Transverse colon (tissue), 4 donors: ENCODE measurements around the gene ZNF850. TPM values are rescaled to one million over a fixed set of nuclear protein-coding genes. Genes with fewer than 3 reads are reported as not detected.

ENCODE experiments used
- DNase-seq: peaks from one replicate; pipeline ENCODE4 v3.0.0-alpha.2; 2019
- H3K27ac ChIP-seq, 4 donors: fragments of 200-600 bp; sonication (generic); 2 replicates each; pipeline ENCODE4 v1.5.1; 2016 to 2018; ENCODE audit warnings: inconsistent platforms in 4 of 4
- H3K27me3 ChIP-seq: fragments of 200-600 bp; sonication (generic); 2 replicates; pipeline ENCODE4 v1.5.1; 2017; ENCODE audit warnings: inconsistent platforms
- H3K36me3 ChIP-seq, 4 donors: fragments of 200-600 bp; sonication (generic); 2 replicates each; pipeline ENCODE4 v1.5.1; 2017 to 2019; ENCODE audit warnings: inconsistent platforms in 4 of 4
- H3K4me1 ChIP-seq, 4 donors: fragments of 200-600 bp; sonication (generic); 2 replicates each; pipeline ENCODE4 v1.5.1; 2017 to 2020; ENCODE audit warnings: inconsistent platforms in 4 of 4
- H3K4me3 ChIP-seq, 4 donors: fragments of 200-600 bp; sonication (generic); 1 replicate in 1 of 4; 2 replicates in 3 of 4; pipeline versions ENCODE4 v1.5.1 to v1.6.1; 2017 to 2019; ENCODE audit warnings: inconsistent platforms in 4 of 4
- H3K9me3 ChIP-seq, 2 donors: fragments of 200-600 bp; sonication (generic); 2 replicates each; pipeline ENCODE4 v1.5.1; 2017 to 2019; ENCODE audit warnings: inconsistent platforms in 2 of 2
- EP300 ChIP-seq: sonication (generic); formaldehyde crosslinking; IDR thresholded peaks from one replicate; pipeline ENCODE4 v1.6.1; 2017; ENCODE audit warnings: antibody characterized with exemption, low read depth
- POLR2A ChIP-seq: fragments of 450-650 bp; IDR thresholded peaks from one replicate; pipeline ENCODE4 v1.6.1; 2016; ENCODE audit warnings: antibody characterized with exemption, mild to moderate bottlenecking, moderate library complexity
- POLR2AphosphoS5 ChIP-seq, 3 donors: sonication (generic); formaldehyde crosslinking; IDR thresholded peaks; one replicate each; pipeline ENCODE4 v1.6.1; 2016; ENCODE audit warnings: antibody characterized with exemption in 3 of 3
- WGBS, 2 donors: methylation state at CpG; one replicate each; pipeline ENCODE4 v1.1.5; 2018; ENCODE audit warnings: low coverage in 1 of 2; 5-methylcytosine and 5-hydroxymethylcytosine counted together
- in situ Hi-C, 4 donors: fragments of 200-750 bp; cut with MboI; loops; one replicate each; pipeline versions ENCODE4 v1.15.0 to v1.15.1; 2017; ENCODE audit warnings: low sequenced_read_pairs in 3 of 4, low pct_ligation_motif_present in 1 of 4, low pct_unique_long_range_greater_than_20kb in 1 of 4
- intact Hi-C: fragments of 100-400 bp; cut with DNase I; formaldehyde crosslinking; loops from one replicate; pipeline ENCODE4 v1.15.1; 2023; ENCODE audit warnings: low total_unique reads
- total RNA-seq, 4 donors: library from RNA; depleted of rRNA; stranded (reverse); fragments of >200 nt; gene quantifications; one replicate each; pipeline ENCODE4 v1.1.0, GENCODE V29; 2016
- TF ChIP-seq, protein P1 (sequence below), 5 experiments: fragments of 200-600 bp in 3 of 5; fragments of 450-650 bp in 2 of 5; sonication (generic) in 3 of 5; IDR thresholded peaks; 1 replicate in 2 of 5; 2 replicates in 3 of 5; pipeline ENCODE4 v1.5.1; 2016 to 2017; ENCODE audit warnings: antibody characterized with exemption in 5 of 5, inconsistent platforms in 3 of 5, mild to moderate bottlenecking in 2 of 5, moderate library complexity in 1 of 5

The ZNF850 gene
- 1 to 10 TPM in 3 of 4 donors, under 1 TPM in 1; 0.75 to 2.2 (median 1.4) TPM for total RNA-seq

DNA sequence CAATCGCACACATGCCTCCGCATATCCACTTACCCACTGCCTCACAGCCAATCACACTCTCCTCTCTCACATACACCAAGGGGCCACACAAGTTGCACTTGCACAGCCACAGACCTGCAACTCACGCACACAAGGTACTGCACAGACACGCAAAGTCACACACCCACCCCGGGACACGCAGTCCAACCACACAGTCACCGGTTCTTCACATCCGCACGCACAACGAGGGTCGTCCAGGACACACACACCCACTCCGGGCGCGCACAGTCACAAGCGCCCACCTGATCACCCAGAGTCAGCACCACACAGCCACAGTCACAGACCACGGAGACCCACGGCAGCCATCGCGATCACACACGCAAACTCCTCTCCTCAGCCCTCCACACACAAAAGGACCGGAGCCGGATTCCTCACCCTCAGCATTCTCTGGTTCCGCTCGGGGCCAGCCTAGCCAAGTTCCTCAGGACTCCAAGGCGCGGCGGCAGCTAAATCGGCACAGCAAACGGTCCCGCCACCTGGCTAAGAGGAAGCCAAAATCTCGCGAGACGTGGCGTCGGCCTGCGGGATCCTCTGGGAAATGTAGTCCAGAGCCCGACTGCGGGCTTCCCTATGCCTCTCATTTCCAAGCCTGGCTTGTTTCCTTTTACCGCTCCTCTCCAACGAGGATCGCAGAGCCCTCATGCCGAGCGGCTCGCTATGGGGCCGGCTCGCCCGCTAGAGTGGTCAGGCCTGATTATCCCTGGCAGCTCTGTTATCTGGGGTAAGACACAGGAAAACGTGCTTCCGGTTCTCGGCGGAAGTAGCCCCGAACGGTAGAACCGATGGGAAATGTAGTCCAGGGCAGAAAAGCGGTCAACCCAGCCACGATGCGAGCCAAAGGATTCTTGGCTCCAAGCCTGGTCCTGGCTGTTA is at the start of gene ZNF850:
ZNF850 (minus strand) TSS at position 497 of the 912 bp plus-strand sequence. CDS start 10,201 bp downstream, outside the sequence.
- peak within 1 kb of the TSS; percentile 48 to 81 (median 62) for H3K4me3 ChIP-seq
- in situ Hi-C loops (no loop called here), intact Hi-C loops (no loop called here)
- H3K36me3 ChIP-seq: no peaks in the 10 kb centered on the region
- peak; percentile 95 for DNase-seq
- TF ChIP-seq, protein P1, sequence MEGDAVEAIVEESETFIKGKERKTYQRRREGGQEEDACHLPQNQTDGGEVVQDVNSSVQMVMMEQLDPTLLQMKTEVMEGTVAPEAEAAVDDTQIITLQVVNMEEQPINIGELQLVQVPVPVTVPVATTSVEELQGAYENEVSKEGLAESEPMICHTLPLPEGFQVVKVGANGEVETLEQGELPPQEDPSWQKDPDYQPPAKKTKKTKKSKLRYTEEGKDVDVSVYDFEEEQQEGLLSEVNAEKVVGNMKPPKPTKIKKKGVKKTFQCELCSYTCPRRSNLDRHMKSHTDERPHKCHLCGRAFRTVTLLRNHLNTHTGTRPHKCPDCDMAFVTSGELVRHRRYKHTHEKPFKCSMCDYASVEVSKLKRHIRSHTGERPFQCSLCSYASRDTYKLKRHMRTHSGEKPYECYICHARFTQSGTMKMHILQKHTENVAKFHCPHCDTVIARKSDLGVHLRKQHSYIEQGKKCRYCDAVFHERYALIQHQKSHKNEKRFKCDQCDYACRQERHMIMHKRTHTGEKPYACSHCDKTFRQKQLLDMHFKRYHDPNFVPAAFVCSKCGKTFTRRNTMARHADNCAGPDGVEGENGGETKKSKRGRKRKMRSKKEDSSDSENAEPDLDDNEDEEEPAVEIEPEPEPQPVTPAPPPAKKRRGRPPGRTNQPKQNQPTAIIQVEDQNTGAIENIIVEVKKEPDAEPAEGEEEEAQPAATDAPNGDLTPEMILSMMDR (IDR thresholded peaks at IDR 0.05): no peak
- TF ChIP-seq EP300 (no peak), POLR2AphosphoS5 (IDR thresholded peaks at IDR 0.05) (peak; percentile 29 to 47 (median 46)), POLR2A (peak; percentile 42)
- WGBS, 2 donors: 0% methylated on average over 2 to 57 of the region's 57 CpGs
- H3K27ac ChIP-seq: peak within 1 kb of the TSS; percentile 74 to 81 (median 78)
- peaks cover 6 to 18% (median 9%) of the 10 kb centered on the region in 4 donors for H3K4me1 ChIP-seq
- H3K27me3 ChIP-seq: no peaks in the 10 kb centered on the region
- H3K9me3 ChIP-seq: peaks cover 16 to 22% of the 10 kb centered on the region in 2 donors

DNA sequence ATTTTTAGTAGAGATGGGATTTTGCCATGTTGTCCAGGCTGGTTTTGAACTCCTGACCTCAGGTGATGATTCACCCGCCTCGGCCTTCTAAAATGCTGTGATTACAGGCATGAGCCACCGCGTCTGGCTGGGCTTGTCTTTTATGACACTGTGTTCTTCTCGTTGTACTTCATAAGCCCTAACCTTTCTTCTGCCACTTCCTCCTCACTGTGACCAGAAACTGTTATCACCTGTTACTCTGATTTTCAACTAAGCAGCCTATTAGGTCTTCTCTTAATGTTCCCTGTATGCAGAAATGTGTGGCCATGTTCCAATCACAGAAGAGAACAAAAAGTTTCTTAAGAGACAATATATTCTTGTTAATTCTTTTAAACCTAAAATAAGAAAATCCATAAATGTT is 49.2 kb upstream of the ZNF850 start:
- Histone ChIP-seq H3K27ac (no peak overlapping the region), H3K36me3 (peaks cover 0 to 98% (median 44%) of the 10 kb centered on the region in 4 donors), H3K9me3 (peaks cover 87 to 99% of the 10 kb centered on the region in 2 donors), H3K4me3 (no peak overlapping the region), H3K27me3 (no peaks in the 10 kb centered on the region), H3K4me1 (no peaks in the 10 kb centered on the region)
- no peak for DNase-seq
- intact Hi-C loops: loop anchor here (5.0 kb wide), 1 partner anchor 626 kb away; no protein-coding TSS in a partner anchor
- TF ChIP-seq, protein P1 (IDR thresholded peaks at IDR 0.05): no peak
- TF ChIP-seq EP300: no peak
- no peak for TF ChIP-seq POLR2AphosphoS5 (IDR thresholded peaks at IDR 0.05)
- TF ChIP-seq POLR2A: no peak
- 94 to 97% methylated on average over 5 of the region's 5 CpGs for WGBS, 2 donors
- in situ Hi-C loops: no loop called here

DNA sequence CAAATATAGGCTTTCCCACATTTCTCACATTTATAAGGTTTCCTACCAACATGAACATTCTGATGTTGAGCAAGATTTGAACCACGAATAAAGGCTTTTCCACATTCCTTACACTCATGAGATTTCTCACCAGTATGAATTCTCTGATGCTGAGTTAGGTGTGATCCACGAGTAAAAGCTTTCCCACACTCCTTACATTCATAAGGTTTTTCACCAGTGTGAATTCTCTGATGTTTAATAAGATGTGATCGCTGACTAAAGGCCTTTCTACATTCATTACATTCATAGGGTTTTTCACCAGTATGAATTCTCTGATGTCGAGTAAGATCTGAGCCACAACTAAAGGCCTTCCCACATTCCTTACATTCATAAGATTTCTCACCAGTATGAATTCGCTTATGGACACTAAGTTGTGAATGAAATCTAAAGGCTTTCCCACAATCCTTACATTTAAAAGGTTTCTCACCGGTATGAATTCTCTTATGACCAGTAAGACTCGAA is 46.6 kb upstream of the ZNF850 start:
- TF ChIP-seq EP300: no peak
- TF ChIP-seq POLR2A: no peak
- TF ChIP-seq, protein P1 (IDR thresholded peaks at IDR 0.05): no peak
- TF ChIP-seq POLR2AphosphoS5 (IDR thresholded peaks at IDR 0.05): no peak
- Histone ChIP-seq H3K36me3 (peaks cover 0 to 98% (median 46%) of the 10 kb centered on the region in 4 donors), H3K27me3 (no peaks in the 10 kb centered on the region), H3K27ac (no peak overlapping the region), H3K9me3 (peaks cover 93 to 99% of the 10 kb centered on the region in 2 donors), H3K4me1 (no peaks in the 10 kb centered on the region), H3K4me3 (no peak overlapping the region)
- no peak for DNase-seq
- in situ Hi-C loops: loop anchor here in 1 of 4 donors (10.0 kb wide), 1 partner anchor 56 kb away; no protein-coding TSS in a partner anchor
- WGBS, 2 donors: 94% methylated on average over 7 of the region's 7 CpGs
- intact Hi-C loops: no loop called here

DNA sequence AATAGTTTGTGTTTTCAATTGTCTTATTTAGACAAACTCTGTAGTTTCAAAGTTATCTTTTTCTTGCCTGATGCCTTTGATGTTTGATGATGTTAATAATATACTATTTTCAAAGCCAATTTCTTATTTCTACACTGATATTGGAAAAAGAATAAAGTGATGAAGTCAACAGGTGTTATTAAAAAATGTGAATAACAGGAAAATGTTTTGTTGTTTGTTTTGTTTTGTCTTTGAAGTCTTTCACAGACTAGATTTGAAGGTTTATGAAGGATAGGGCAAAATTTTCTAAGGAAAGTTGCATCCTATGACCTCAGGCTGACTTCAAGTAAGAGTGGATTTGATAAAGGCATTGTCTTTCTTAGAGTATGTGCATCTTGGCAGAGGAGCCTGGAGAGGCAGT is 34.4 kb upstream of the ZNF850 start:
- TF ChIP-seq, protein P1 (IDR thresholded peaks at IDR 0.05): no peak
- TF ChIP-seq POLR2A: no peak
- Histone ChIP-seq H3K4me1 (no peaks in the 10 kb centered on the region), H3K4me3 (no peak overlapping the region), H3K27me3 (no peaks in the 10 kb centered on the region), H3K27ac (no peak overlapping the region), H3K9me3 (peaks cover 85 to 87% of the 10 kb centered on the region in 2 donors), H3K36me3 (peaks cover 0 to 60% (median 11%) of the 10 kb centered on the region in 4 donors)
- DNase-seq: no peak
- intact Hi-C loops (no loop called here), in situ Hi-C loops (no loop called here)
